CMK (cell line): Measurements from ENCODE around the gene RMDN2.
A peak's percentile ranks its signal among the peaks of the same experiment; 100 is the strongest.
"Not testable (repeated sequence)": the region's sequence is repeated elsewhere in the genome, so short reads cannot be mapped to it uniquely, and the experiment has no call there.

Experiments used
- DNase-seq: peaks from one replicate; pipeline ENCODE4 v3.0.0-alpha.2; 2010; ENCODE audit warnings: low read depth

RMDN2 gene

DNA sequence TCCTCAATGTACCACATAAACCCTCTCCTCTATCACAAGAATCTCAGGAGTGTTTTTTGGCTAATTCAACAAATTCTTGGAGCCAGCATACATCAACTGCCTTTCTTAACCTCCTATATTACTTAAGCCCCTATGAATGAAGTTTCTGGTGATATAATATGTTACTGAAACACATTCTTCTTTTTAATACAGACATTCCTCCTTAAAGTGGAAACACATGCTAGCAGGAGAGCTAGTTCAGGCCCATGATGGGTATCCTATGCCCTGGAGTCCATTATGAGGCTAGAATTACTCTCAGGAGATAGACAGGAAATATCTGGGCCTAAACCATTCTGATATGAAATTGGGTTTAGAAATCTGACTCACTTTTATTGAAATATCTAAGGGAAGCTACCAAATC lies 26.6 kb upstream of the RMDN2 start:
- DNase-seq, result no peak

DNA sequence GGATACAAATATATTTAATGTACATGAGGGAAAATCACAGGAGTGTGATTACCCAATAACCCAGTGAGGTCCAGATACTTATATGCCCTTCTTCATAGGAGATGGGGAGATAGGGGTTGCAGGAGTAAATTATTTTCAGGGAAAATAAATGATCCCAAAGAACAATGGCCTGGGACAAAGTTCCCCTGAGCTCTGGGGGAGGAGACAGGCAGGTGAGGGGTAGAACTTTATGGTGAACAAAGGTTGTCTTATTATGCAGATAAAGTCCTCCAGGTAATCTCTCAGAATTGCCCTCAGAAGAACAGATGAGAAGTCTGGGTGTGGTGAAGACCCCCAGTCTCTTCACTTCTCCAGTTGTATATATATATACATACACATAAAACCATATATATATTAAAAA lies 22.1 kb upstream of the RMDN2 start:
- no peak for DNase-seq

GRCh38 chr2:37904425-37904824 lies 20.7 kb upstream of the RMDN2 start:
- DNase-seq, result no peak

DNA sequence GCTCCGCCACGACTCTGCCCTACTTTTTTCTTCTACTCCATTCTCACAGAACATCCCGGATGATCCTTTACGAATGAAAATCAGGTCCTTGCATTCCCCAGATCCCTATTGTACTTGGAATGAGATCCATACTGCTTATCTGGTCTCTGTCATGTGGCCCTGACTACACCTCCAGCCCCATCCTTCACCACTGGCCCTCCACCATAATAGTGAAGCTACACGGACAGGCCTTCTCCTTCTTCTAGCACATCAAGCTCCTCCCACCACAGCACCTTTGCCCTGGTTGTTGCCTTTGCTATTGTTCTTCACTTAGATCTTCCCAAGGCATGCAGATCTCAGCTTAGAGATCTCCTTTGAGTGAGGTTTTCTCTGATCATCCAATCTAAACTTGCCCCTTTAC lies 20.1 kb upstream of the RMDN2 start:
- DNase-seq, result no peak

- no peak for DNase-seq
These were observed 19.0 kb upstream of the RMDN2 start for GRCh38 chr2:37906131-37906530.

GRCh38 chr2:37907501-37908225 lies 17.4 kb upstream of the RMDN2 start:
- DNase-seq, result no peak

DNA sequence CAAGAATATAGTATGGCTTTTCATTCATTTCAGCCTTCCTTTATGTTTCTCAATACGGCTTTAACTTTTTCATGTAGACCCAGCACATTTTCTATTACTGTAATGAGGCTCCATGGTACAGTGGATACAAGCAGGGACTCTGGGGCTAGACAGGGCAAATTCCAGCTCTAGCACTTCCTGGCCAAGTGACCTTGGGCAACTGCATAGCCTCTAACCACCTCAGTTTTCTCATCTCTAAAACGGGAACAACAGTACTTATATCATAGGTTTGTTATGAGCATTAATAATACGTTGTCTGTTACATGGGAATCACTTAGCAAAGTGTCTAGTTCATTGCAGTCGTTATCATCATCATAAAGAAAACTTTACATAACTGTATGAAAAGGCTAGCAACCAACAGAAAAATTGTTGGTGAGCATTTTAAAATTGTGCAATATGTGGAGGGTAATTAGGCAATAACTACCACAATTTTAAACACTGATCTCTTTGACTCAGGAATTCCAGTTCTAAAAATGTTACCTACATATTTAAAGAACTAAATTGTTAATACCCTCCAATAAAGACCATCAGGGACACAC lies 13.7 kb upstream of the RMDN2 start:
- DNase-seq, result no peak

DNA sequence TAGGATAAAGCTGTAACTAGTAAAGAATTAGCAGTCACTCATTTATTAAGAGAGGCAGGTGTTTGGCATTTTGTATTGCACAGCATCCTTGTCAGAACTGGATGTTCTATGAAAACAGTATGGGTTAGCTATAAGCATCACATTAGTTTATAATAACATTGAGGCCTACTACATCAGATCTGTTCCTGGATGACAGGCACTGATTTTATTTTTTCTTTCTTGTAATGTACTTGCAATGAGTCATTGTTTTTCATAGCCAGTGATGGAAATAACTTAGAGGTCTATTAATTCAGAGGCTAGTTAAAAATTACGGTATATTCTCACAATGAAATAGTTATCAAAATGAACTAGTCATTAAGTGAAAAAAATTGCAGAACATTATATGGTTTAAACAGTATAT lies 13.0 kb upstream of the RMDN2 start:
- no peak for DNase-seq

- no peak for DNase-seq
These were observed 12.5 kb upstream of the RMDN2 start for GRCh38 chr2:37912616-37913015.

DNA sequence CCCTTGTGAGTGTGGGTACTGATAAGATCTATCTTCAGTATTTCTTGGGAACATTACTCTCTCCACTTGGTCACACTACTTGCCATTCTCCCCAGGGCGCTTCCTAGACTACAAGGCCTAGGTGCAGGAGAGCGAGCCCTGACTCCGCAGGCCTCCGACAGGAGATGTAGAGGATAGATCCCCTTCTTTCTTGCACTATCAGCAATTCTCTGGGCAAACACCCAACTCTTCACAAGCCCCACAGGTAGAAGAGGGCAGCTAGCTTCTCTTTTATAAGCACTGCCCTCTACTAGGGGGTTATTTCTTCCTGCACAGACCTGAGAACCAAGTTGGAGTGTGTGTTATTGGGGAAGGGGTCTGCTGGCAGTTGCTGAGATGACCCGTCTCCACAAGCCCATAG lies 10.7 kb upstream of the RMDN2 start:
- DNase-seq, result no peak

DNA sequence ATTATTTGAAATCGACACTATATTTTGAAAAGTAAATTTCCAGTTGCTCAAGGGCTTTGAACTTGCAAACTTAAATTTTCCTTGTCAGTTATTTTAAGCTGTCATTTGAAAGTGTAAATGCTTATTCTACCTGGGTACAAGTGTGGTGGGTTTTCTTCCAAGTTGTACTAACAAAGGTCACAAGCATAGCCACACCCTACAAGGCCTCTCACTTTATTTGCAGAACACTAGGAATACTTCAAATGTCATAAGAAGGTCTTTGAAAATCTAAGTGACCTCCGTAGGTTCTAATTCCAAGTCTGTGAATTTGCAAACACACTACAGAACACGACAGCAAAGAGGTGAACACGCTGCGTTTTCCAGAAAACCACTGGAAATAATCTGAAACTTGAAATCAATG lies 9.3 kb upstream of the RMDN2 start:
- DNase-seq, result no peak

DNA sequence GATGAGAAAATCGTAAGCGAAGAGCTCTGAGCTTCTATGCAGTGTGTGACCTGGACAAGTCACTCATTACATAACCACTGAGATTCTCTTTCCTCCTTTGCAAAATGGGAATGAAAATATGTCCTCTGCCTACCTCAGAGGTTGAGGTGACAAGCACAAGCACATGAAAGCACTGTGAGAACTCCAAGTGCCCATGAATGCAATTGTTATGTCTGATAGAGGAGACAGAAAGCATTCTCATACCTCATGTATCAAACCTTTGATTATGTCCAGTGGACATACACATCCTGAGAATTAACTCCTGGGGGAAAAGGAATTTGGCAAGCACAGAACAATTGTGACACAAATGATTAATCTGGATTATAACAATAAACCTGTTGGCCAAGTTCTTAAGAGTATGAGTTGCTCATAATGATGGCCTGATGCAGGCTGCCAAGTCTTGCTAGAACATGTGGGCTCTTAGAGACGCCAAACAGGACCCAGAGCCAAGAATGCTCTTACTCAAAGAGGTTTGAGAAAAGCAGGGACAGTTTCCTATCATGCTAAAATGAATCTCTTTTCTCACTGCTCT lies 8.5 kb upstream of the RMDN2 start:
- no peak for DNase-seq

GRCh38 chr2:37917281-37918228 lies 7.5 kb upstream of the RMDN2 start:
- no peak for DNase-seq

GRCh38 chr2:37918742-37919186 lies 6.3 kb upstream of the RMDN2 start:
- DNase-seq, result no peak

DNA sequence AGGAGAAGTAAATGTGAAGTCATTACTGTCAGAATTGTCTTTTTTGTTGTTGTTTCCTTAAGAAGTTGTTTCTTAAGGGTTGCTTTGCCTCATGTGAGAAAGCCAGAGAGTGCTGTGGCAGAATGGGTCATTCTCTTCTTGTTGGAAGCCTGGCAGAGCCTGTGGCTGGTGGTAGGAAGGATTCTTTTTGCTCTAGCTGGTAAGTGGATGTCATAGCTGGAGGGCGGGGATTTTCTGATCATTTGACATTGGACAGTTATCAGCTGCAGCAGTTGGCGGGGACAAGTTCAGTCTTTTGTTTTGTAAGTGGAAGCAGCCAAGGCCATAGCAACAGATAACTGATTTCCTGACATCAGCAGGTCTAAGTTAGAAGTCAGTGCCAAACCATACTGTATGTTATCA lies 5.5 kb upstream of the RMDN2 start:
- peak; percentile 29 for DNase-seq

GRCh38 chr2:37920570-37920969 lies 4.5 kb upstream of the RMDN2 start:
- no peak for DNase-seq

GRCh38 chr2:37921781-37922180 lies 3.3 kb upstream of the RMDN2 start:
- no peak for DNase-seq

DNA sequence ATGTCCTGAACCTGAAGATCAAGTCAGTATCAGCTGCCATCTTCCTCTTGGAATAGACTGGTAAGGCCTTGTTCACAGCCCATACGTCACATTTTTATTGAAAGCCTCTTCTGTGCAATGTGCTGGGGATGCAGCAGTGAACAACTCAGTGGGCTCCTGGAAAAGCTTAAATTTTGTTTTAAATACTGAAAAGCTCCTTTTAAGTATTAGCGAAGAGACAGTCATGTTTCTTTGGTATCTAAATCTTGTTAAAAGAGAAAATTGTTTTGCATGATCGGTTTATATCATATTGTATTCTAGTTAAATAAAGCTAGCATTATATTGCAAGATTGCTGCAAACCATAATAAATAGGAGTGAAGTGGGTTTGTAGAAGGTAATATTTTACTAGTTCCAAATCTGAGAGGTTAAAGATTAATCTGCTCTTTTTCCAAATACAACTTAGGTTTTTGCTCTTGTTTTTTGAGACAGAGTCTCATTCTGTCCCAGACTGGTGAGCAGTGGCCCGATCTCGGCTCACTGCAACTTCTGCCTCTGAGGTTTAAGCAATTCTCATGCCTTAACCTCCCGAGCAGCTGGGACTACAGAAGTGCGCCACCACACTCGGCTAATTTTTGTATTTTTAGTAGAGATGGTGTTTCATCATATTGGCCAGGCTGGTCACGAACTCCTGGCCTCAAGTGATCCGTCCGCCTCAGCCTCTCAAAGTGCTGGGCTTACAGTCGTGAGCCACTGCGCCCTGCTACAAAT lies 1.6 kb upstream of the RMDN2 start:
- no peak for DNase-seq

- no peak for DNase-seq
These were observed 1.5 kb downstream of the RMDN2 start for GRCh38 chr2:37926635-37927034.

GRCh38 chr2:37928377-37928776 lies 3.3 kb downstream of the RMDN2 start:
- DNase-seq, result no peak

- DNase-seq, result not testable (repeated sequence)
These were observed 5.3 kb downstream of the RMDN2 start for GRCh38 chr2:37930392-37930791.

DNA sequence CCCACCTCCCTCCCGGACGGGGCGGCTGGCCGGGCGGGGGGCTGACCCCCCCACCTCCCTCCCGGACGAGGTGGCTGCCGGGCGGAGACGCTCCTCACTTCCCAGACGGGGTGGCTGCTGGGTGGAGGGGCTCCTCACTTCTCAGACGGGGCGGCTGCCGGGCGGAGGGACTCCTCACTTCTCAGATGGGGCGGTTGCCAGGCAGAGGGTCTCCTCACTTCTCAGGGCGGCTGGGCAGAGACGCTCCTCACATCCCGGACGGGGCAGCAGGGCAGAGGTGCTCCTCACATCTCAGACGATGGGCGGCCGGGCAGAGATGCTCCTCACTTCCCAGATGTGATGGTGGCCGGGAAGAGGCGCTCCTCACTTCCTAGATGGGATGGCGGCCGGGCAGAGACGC lies 7.8 kb downstream of the RMDN2 start:
- DNase-seq, result not testable (repeated sequence)
